WTC11 (cell line): ENCODE data around the gene CFAP77. TPM values are rescaled to one million over a fixed set of nuclear protein-coding genes. Genes with fewer than 3 reads are reported as not detected.

Experiments used
- ATAC-seq: fragments of 200-7000 bp; cut with Tn5 transposase; 2 replicates; pipeline ENCODE4 v1.10.0; 2021; ENCODE audit warnings: mild to moderate bottlenecking, moderate library complexity
- CTCF ChIA-PET: fragments of 300-600 bp; sonication (Branson Sonifier 250); formaldehyde crosslinking; loops from one replicate; lab custom pipeline; 2021; ENCODE audit warnings: antibody characterized with exemption; lab: Charles Lee
- POLR2A ChIA-PET: fragments of 350-600 bp; sonication (Branson Sonifier 250); formaldehyde crosslinking; loops from one replicate; lab custom pipeline; 2021; ENCODE audit warnings: antibody characterized with exemption; lab: Charles Lee
- DNase-seq: peaks from one replicate; pipeline ENCODE4 v3.0.0; 2021; ENCODE audit warnings: low spot score
- H3K27ac Mint-ChIP-seq: 2 replicates; pipeline ENCODE4 v1.8.0; 2021; ENCODE audit warnings: mixed read lengths
- H3K27me3 Mint-ChIP-seq: 2 replicates; pipeline ENCODE4 v1.8.0; 2021; ENCODE audit warnings: low read depth, mild to moderate bottlenecking, moderate library complexity, mixed read lengths
- H3K36me3 Mint-ChIP-seq: 2 replicates; pipeline ENCODE4 v1.8.0; 2021; ENCODE audit warnings: mixed read lengths
- H3K4me1 Mint-ChIP-seq: 2 replicates; pipeline ENCODE4 v1.8.0; 2022; ENCODE audit warnings: mixed read lengths
- H3K4me3 Mint-ChIP-seq: 2 replicates; pipeline ENCODE4 v1.8.0; 2021; ENCODE audit warnings: mild to moderate bottlenecking, moderate library complexity, mixed read lengths
- H3K9me3 Mint-ChIP-seq: 2 replicates; pipeline ENCODE4 v1.8.0; 2021; ENCODE audit warnings: mixed read lengths
- FOXP1 ChIP-seq: sonication (generic); formaldehyde crosslinking; IDR thresholded peaks from 2 replicates; pipeline ENCODE4 v1.8.0; 2022; ENCODE audit warnings: missing genetic modification reagents, mild to moderate bottlenecking, moderate library complexity, borderline replicate concordance
- GTF2I ChIP-seq: fragments of 250-450 bp; sonication (Bioruptor Pico); conservative IDR thresholded peaks from 2 replicates; pipeline ENCODE4 v1.4.0; 2021; ENCODE audit warnings: mild to moderate bottlenecking
- IRF2 ChIP-seq: sonication (generic); formaldehyde crosslinking; IDR thresholded peaks from 2 replicates; pipeline ENCODE4 v1.8.0; 2022; ENCODE audit warnings: low read depth, missing genetic modification reagents, borderline replicate concordance
- JAZF1 ChIP-seq: fragments of 250-450 bp; sonication (Bioruptor Pico); IDR thresholded peaks from 2 replicates; pipeline ENCODE4 v1.9.0; 2021; ENCODE audit warnings: moderate library complexity, mild to moderate bottlenecking, inconsistent platforms
- MXD4 ChIP-seq: fragments of 250-450 bp; sonication (Bioruptor Pico); IDR thresholded peaks from 2 replicates; pipeline ENCODE4 v1.8.0; 2021; ENCODE audit warnings: mild to moderate bottlenecking, moderate library complexity, borderline replicate concordance
- SMAD4 ChIP-seq: sonication (generic); formaldehyde crosslinking; IDR thresholded peaks from 2 replicates; pipeline ENCODE4 v1.8.0; 2022; ENCODE audit warnings: mild to moderate bottlenecking, missing genetic modification reagents
- SP1 ChIP-seq: sonication (generic); formaldehyde crosslinking; conservative IDR thresholded peaks from 2 replicates; pipeline ENCODE4 v1.8.1; 2022; ENCODE audit warnings: missing genetic modification reagents
- TCF7 ChIP-seq: sonication (generic); formaldehyde crosslinking; IDR thresholded peaks from 2 replicates; pipeline ENCODE4 v1.8.0; 2022; ENCODE audit warnings: mild to moderate bottlenecking, low read depth, missing genetic modification reagents, moderate library complexity
- TEAD4 ChIP-seq: sonication (generic); formaldehyde crosslinking; IDR thresholded peaks from 2 replicates; pipeline ENCODE4 v1.8.0; 2022; ENCODE audit warnings: mild to moderate bottlenecking, missing genetic modification reagents
- ZNF317 ChIP-seq: sonication (generic); formaldehyde crosslinking; IDR thresholded peaks from 2 replicates; pipeline ENCODE4 v1.8.1; 2023; ENCODE audit warnings: low read depth, mild to moderate bottlenecking, moderate library complexity, missing genetic modification reagents, borderline replicate concordance
- ZNF396 ChIP-seq: fragments of 250-450 bp; sonication (Bioruptor Pico); IDR thresholded peaks from 2 replicates; pipeline ENCODE4 v1.8.0; 2021; ENCODE audit warnings: mild to moderate bottlenecking, moderate library complexity, borderline replicate concordance
- ZNF671 ChIP-seq: fragments of 250-450 bp; sonication (Bioruptor Pico); IDR thresholded peaks from 2 replicates; pipeline ENCODE4 v1.8.0; 2021; ENCODE audit warnings: mild to moderate bottlenecking
- total RNA-seq: library from RNA; stranded (reverse); gene quantifications from 3 replicates; pipeline ENCODE4 v1.2.3, GENCODE V29; 2021
- TF ChIP-seq, protein P1 (sequence below): sonication (generic); formaldehyde crosslinking; IDR thresholded peaks from 2 replicates; pipeline ENCODE4 v1.8.0; 2022; ENCODE audit warnings: mild to moderate bottlenecking, missing genetic modification reagents
- TF ChIP-seq, protein P2 (sequence below): sonication (generic); formaldehyde crosslinking; IDR thresholded peaks from 2 replicates; pipeline ENCODE4 v1.8.1; 2023; ENCODE audit warnings: mild to moderate bottlenecking, missing genetic modification reagents, moderate library complexity
- TF ChIP-seq, protein P3 (sequence below): sonication (generic); formaldehyde crosslinking; IDR thresholded peaks from 2 replicates; pipeline ENCODE4 v1.8.0; 2022; ENCODE audit warnings: mild to moderate bottlenecking, missing genetic modification reagents
- TF ChIP-seq, protein P4 (sequence below): sonication (generic); formaldehyde crosslinking; IDR thresholded peaks from 2 replicates; pipeline ENCODE4 v1.8.0; 2023; ENCODE audit warnings: mild to moderate bottlenecking, missing genetic modification reagents
- TF ChIP-seq, protein P5 (sequence below): sonication (generic); formaldehyde crosslinking; IDR thresholded peaks from 2 replicates; pipeline ENCODE4 v1.8.1; 2022; ENCODE audit warnings: mild to moderate bottlenecking, moderate library complexity, missing genetic modification reagents
- TF ChIP-seq, protein P6 (sequence below): sonication (generic); formaldehyde crosslinking; IDR thresholded peaks from 2 replicates; pipeline ENCODE4 v1.8.1; 2022; ENCODE audit warnings: low read depth, mild to moderate bottlenecking, moderate library complexity, missing genetic modification reagents, borderline replicate concordance
- TF ChIP-seq, protein P7 (sequence below): sonication (generic); formaldehyde crosslinking; IDR thresholded peaks from 2 replicates; pipeline ENCODE4 v1.8.0; 2023; ENCODE audit warnings: missing genetic modification reagents
- TF ChIP-seq, protein P8 (sequence below): sonication (generic); formaldehyde crosslinking; IDR thresholded peaks from 2 replicates; pipeline ENCODE4 v1.8.1; 2022; ENCODE audit warnings: mild to moderate bottlenecking, missing genetic modification reagents, moderate library complexity, borderline replicate concordance

Gene CFAP77
- total RNA-seq, 1 experiment from 2014 or later = 1.2 TPM

DNA sequence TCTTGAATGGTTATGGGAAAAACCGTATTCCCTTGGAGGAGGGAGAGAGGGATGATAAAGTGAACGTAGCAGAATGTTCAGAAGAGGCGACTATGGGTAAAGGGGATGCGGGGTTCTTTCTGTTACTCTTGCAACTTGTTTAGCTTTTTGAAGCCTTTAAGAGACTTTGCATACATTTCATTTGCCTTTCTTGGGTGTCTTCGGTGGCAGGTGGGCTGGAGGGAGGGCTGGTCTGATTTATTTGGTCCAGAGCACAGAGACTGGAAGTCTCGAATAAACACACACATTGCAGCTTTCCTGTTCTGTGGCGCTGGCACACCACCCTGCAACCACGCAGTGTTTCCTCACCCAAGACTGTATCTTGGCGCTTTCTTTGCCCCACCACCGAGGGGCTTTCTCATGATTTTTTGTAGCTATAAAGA lies 26.5 kb upstream of the CFAP77 start:
- Mint-ChIP-seq H3K9me3 (no peaks in the 10 kb centered on the region), H3K36me3 (peaks cover 57% of the 10 kb centered on the region), H3K4me3 (no peak overlapping the region), H3K4me1 (no peaks in the 10 kb centered on the region), H3K27ac (no peak overlapping the region), H3K27me3 (no peaks in the 10 kb centered on the region)
- CTCF ChIA-PET = no interaction called here
- no peak for TF ChIP-seq ZNF671
- TF ChIP-seq, protein P1, sequence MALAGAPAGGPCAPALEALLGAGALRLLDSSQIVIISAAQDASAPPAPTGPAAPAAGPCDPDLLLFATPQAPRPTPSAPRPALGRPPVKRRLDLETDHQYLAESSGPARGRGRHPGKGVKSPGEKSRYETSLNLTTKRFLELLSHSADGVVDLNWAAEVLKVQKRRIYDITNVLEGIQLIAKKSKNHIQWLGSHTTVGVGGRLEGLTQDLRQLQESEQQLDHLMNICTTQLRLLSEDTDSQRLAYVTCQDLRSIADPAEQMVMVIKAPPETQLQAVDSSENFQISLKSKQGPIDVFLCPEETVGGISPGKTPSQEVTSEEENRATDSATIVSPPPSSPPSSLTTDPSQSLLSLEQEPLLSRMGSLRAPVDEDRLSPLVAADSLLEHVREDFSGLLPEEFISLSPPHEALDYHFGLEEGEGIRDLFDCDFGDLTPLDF = no peak
- POLR2A ChIA-PET = no interaction called here
- ATAC-seq = no peak
- no peak for DNase-seq

DNA sequence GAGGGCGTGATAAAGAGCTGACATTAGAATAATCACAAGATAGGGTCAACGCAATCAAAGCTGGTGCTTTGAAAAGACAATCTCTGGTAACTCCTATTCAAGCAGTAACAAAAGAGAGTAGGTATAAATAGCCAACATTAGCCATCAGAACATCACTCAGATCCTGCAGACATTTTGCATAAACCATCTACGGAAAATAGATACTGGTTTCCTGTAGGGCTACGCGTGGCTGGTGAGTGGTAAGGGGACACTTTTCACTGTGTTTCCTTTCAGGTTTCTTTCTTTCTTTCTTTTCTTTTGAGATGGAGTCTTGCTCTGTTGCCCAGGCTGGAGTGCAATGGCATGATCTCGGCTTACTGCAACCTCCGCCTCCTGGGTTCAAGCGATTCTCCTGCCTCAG lies 25.6 kb upstream of the CFAP77 start:
- Mint-ChIP-seq H3K27me3 (no peaks in the 10 kb centered on the region), H3K4me1 (no peaks in the 10 kb centered on the region), H3K27ac (no peak overlapping the region), H3K4me3 (no peak overlapping the region), H3K9me3 (no peaks in the 10 kb centered on the region), H3K36me3 (peaks cover 64% of the 10 kb centered on the region)
- POLR2A ChIA-PET = no interaction called here
- no peak for ATAC-seq
- DNase-seq = no peak
- TF ChIP-seq TCF7 (CRISPR knock-in tag) (no peak), SMAD4 (CRISPR knock-in tag) (no peak), GTF2I (no peak)
- TF ChIP-seq, protein P2, sequence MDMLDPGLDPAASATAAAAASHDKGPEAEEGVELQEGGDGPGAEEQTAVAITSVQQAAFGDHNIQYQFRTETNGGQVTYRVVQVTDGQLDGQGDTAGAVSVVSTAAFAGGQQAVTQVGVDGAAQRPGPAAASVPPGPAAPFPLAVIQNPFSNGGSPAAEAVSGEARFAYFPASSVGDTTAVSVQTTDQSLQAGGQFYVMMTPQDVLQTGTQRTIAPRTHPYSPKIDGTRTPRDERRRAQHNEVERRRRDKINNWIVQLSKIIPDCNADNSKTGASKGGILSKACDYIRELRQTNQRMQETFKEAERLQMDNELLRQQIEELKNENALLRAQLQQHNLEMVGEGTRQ = no peak
- TF ChIP-seq, protein P3, sequence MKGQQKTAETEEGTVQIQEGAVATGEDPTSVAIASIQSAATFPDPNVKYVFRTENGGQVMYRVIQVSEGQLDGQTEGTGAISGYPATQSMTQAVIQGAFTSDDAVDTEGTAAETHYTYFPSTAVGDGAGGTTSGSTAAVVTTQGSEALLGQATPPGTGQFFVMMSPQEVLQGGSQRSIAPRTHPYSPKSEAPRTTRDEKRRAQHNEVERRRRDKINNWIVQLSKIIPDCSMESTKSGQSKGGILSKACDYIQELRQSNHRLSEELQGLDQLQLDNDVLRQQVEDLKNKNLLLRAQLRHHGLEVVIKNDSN = no peak
- CTCF ChIA-PET = interaction anchor here (0.6 kb wide), 1 partner anchor 545 kb away, joined by 3 read pairs; no protein-coding TSS in a partner anchor

DNA sequence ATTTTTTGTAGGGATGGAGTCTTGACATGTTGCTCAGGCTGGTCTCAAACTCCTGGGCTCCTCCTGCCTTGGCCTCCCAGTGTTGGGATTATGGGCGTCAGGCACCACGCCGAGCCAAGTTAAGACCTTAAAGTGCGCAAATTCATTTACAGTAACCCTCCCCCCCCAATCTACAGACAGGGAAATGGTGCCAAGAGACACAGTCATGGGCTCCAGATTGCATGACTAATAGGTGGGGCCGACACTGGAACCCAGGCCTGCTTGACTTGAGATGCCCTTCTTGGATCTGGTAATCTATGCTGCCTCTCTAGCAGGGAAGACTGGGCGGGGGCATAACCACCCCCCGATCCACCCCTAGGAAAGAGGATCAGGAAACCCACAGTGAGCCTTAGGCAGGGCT lies 22.9 kb upstream of the CFAP77 start:
- Mint-ChIP-seq H3K9me3 (no peaks in the 10 kb centered on the region), H3K36me3 (peaks cover 81% of the 10 kb centered on the region), H3K27ac (no peak overlapping the region), H3K4me1 (no peaks in the 10 kb centered on the region), H3K4me3 (no peak overlapping the region), H3K27me3 (no peaks in the 10 kb centered on the region)
- no peak for DNase-seq
- CTCF ChIA-PET = no interaction called here
- no peak for ATAC-seq
- POLR2A ChIA-PET = no interaction called here
- TF ChIP-seq SP1 (CRISPR knock-in tag) (no peak), TEAD4 (no peak), JAZF1 (CRISPR knock-in tag) (no peak), MXD4 (no peak), ZNF317 (CRISPR knock-in tag) (no peak), FOXP1 (no peak), IRF2 (no peak), ZNF396 (no peak)
- TF ChIP-seq, protein P4, sequence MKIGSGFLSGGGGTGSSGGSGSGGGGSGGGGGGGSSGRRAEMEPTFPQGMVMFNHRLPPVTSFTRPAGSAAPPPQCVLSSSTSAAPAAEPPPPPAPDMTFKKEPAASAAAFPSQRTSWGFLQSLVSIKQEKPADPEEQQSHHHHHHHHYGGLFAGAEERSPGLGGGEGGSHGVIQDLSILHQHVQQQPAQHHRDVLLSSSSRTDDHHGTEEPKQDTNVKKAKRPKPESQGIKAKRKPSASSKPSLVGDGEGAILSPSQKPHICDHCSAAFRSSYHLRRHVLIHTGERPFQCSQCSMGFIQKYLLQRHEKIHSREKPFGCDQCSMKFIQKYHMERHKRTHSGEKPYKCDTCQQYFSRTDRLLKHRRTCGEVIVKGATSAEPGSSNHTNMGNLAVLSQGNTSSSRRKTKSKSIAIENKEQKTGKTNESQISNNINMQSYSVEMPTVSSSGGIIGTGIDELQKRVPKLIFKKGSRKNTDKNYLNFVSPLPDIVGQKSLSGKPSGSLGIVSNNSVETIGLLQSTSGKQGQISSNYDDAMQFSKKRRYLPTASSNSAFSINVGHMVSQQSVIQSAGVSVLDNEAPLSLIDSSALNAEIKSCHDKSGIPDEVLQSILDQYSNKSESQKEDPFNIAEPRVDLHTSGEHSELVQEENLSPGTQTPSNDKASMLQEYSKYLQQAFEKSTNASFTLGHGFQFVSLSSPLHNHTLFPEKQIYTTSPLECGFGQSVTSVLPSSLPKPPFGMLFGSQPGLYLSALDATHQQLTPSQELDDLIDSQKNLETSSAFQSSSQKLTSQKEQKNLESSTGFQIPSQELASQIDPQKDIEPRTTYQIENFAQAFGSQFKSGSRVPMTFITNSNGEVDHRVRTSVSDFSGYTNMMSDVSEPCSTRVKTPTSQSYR (CRISPR knock-in tag) = no peak
- TF ChIP-seq, protein P5, sequence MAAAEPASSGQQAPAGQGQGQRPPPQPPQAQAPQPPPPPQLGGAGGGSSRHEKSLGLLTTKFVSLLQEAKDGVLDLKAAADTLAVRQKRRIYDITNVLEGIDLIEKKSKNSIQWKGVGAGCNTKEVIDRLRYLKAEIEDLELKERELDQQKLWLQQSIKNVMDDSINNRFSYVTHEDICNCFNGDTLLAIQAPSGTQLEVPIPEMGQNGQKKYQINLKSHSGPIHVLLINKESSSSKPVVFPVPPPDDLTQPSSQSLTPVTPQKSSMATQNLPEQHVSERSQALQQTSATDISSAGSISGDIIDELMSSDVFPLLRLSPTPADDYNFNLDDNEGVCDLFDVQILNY (CRISPR knock-in tag) = no peak
- TF ChIP-seq, protein P6, sequence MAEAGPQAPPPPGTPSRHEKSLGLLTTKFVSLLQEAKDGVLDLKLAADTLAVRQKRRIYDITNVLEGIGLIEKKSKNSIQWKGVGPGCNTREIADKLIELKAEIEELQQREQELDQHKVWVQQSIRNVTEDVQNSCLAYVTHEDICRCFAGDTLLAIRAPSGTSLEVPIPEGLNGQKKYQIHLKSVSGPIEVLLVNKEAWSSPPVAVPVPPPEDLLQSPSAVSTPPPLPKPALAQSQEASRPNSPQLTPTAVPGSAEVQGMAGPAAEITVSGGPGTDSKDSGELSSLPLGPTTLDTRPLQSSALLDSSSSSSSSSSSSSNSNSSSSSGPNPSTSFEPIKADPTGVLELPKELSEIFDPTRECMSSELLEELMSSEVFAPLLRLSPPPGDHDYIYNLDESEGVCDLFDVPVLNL (CRISPR knock-in tag) = no peak
- TF ChIP-seq, protein P7, sequence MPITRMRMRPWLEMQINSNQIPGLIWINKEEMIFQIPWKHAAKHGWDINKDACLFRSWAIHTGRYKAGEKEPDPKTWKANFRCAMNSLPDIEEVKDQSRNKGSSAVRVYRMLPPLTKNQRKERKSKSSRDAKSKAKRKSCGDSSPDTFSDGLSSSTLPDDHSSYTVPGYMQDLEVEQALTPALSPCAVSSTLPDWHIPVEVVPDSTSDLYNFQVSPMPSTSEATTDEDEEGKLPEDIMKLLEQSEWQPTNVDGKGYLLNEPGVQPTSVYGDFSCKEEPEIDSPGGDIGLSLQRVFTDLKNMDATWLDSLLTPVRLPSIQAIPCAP = no peak
- TF ChIP-seq, protein P8, sequence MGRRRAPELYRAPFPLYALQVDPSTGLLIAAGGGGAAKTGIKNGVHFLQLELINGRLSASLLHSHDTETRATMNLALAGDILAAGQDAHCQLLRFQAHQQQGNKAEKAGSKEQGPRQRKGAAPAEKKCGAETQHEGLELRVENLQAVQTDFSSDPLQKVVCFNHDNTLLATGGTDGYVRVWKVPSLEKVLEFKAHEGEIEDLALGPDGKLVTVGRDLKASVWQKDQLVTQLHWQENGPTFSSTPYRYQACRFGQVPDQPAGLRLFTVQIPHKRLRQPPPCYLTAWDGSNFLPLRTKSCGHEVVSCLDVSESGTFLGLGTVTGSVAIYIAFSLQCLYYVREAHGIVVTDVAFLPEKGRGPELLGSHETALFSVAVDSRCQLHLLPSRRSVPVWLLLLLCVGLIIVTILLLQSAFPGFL (CRISPR knock-in tag) = no peak
